GM19372 (cell line): ENCODE results near the gene ASCC1.
"Not testable (repeated sequence)": the region's sequence is repeated elsewhere in the genome, so short reads cannot be mapped to it uniquely, and the experiment has no call there.

Experiments
- ATAC-seq: cut with Tn5 transposase; IDR thresholded peaks from one replicate; pipeline ENCODE4 v1.9.1; 2021; ENCODE audit warnings: mild to moderate bottlenecking, low read depth, moderate library complexity; ENCODE audit not compliant: unreplicated experiment

The ASCC1 gene

DNA sequence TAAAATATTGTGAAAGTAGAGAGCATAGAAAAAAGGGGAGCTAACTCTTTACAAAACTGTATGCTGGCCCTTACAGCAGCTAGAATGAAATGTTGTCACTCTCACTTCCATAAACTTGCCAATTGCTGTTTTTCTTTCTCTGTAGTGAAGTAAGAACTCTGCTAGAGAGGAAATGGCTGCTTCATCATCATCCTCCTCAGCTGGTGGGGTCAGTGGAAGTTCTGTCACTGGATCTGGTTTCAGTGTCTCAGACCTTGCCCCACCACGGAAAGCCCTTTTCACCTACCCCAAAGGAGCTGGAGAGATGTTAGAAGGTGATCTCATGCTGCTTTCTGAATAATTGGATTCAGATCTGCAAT, 7.6 kb upstream of the ASCC1 start:
- no peak for ATAC-seq

DNA sequence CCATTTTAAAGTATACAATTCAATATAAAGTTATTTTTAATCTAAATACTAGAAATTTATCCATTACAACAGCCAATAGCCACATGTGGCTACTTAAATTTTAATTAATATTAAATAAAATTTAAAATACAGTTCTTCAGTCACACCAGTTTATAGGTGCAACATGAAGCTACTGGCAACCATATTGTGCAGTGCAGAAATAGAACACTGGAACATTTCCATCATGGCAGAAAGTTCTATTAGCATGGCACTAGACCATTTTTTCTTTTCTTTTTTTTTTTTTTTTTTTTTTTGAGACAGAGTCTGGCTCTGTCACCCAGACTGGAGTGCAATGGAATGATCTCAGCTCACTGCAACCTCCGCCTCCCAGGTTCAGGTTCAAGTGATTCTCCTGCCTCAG, 5.2 kb upstream of the ASCC1 start:
- no peak for ATAC-seq

DNA sequence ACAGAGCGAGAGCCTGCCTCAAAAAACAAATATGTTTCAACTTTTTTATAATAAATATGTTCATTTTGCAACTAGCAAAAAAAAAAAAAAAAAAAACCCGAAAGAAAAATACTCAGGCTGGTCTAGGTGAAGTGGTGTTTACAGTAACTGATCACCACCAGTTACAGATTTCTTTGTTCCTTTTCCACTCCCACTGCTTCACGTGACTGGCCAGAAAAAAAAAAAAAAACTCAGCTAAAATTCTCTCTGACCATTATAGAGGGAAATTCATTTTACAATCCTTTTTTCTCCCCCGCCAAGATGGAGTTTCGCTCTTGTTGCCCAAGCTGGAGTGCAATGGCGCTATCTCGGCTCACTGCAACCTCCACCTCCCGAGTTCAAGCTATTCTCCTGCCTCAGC, 4.6 kb upstream of the ASCC1 start:
- ATAC-seq = no peak

DNA sequence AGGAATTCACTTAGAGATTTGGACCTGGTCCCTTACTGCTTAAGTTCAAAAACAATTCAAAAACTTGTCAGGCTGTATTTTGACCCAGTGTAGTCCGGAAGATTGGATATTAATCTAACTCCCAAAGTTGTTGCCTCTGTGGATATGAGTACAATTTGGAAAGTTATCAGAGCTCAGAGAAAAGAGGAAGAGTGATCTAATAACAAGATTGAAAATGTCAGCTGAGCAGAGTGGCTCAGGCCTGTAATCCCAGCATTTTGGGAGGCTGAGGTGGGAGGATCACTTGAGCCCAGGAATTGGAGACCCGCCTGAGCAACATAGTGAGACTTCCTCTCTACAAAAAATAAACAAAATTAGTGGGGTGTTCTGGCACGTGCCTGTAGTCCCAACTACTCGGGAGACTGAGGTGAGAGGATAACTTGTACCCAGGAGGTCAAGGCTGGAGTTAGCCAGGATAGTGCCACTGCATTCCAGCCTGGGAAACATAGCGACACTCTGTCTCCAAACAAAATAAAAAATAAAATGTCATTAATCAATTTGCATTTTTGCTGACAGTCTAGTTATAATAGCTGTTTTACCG, 3.2 kb upstream of the ASCC1 start:
- ATAC-seq = no peak

DNA sequence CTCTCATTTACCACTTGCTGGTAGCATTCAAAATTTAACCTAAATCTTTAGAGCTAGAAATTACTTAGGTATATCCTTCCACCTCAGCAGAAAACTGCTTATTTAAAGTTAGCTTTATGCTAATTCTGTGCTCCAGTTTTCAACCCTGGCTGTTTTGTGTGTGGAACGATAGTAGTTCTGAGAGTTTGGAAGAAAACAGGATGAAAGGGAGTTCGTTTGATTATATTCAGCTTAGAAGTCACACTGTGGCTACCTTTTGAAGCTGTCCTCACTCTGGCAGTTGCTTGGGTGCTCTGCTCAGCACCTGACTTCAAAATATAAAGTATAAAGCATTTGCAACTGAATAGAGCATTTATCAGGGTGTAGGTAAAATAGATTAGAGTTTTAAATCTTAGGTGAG, 2.6 kb upstream of the ASCC1 start:
- no peak for ATAC-seq

DNA sequence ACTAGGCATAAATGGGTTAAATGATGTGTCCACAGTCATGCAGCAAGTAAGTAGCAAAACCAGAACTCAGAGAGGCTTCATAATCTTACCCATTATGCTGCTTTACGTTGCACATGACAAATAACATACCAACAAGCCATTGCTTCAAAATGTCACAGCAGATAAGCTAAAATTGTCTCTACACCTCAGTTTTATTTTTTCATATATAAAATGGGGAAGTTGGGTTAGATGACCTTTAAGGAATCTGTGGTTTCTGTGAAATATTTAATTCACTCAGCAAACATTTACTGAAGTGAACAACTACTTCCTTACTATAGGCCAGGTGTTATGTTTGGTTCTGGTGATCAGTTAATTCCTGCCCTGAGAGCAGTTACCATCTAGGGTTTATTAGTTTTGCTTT, 2.2 kb upstream of the ASCC1 start:
- no peak for ATAC-seq

DNA sequence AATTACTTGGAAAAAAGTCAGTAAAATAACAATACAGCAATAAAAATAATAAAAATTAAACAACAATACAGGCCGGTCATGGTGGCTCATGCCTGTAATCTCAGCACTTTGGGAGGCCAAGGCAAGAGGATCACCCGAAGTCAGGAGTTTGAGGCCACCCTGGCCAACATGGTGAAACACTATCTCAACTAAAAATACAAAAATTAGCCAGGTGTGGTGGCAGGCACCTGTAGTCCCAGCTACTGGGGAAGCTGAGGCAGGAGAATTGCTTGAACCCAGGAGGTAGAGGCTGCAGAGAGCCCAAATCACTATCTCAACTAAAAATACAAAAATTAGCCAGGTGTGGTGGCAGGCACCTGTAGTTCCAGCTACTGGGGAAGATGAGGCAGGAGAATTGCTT, 4.2 kb downstream of the ASCC1 start:
- ATAC-seq = not testable (repeated sequence)

DNA sequence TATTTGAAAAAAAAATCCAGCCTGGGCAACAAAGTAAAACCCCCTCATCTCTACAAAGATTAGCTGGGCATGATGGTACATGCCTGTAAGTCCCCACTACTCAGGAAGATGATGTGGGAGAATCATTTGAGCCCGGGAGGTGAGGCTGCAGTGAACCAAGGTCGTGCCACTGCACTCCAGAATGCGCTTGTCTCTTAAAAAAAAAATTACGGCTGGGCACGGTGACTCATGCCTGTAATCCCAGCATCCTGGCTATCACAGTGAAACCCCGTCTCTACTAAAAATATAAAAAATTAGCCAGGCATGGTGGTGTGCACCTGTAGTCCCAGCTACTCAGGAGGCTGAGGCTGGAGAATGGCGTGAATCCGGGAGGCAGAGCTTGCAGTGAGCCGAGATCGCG, 4.7 kb downstream of the ASCC1 start:
- ATAC-seq = not testable (repeated sequence)

DNA sequence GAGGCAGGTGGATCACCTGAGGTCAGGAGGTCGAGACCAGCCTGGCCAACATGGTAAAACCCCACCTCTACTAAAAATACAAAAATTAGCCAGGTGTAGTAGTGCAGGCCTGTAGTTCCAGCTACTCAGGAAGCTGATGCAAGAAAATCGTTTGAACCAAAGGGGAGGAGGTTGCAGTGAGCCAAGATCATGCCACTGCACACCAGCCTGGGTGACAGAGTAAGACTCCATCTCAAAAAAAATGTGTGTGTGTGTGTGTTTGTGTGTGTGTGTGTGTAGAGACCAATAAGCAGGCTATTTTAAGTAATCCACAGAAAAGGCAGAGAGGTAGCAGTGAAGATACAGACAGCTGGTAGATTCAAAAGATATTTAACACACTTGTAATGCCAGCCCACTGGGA, 7.5 kb downstream of the ASCC1 start:
- not testable (repeated sequence) for ATAC-seq

DNA sequence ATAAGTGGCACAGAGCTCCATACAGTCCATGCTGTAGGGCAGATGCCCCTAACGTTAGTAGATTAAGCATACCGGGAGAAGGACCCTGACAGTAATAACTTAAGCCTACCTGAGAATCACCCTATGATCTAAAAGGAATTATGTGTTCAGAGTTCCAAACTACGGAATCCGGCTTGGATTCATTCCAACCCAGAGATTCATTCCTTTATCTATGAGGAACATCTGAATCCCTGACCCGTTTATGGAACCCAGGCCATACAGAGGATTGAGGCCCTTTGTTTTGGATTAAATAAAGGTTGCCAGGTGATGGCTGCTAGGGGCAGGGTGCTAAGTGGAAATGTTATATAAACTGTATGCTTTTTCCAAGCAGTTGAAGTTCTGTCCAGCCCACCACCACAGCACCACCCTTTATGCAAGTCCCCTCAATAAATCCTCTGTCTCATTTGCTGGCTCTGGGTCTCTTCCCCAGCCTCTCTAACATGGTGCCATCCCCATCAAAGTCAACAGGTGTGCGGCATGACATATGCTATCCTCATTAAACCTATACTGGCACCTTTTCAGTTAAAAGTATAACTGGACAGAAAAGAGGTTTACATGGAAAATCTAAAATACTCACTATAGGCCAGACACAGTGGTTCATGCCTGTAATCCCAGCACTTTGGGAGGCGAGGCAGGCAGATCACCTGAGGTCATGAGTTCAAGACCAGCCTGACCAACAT, 9.4 kb downstream of the ASCC1 start:
- no peak for ATAC-seq

DNA sequence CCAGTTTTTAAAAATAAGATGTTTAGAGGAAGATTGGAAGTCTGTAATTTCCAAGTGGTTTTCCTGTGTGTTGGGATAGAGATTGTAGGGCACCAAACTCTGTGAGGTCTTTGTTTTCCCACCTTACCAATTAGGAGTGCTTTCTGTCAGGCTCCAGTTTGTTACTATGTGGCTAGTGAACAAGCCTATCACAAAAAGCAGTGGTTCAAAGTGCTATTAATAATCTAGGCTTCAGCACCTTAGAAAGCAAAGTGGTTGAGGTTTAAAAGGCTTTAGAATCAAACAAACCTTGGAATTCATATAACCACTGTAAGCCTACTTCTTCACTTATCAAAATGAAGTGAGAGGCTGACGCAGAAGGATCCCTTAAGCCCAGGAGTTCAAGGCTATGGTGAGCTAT, 11.4 kb downstream of the ASCC1 start:
- no peak for ATAC-seq

DNA sequence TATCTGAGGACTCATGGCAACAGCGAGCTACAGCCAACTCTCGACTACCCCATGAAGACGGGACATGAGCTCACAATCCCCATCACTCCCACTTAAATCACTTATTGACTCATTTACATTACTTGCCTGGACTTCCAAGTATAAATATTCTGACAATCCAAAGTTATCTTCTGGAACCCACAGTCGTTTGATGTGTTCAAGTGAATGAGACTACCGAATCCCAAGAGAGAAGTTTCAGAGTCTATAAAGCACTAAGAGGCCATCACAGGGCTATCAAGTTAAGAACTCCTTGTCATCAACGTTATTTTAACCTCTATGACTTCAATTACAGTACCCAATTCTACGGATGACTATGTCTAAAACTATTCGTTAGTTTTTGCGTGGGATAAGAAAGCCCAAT, 11.8 kb downstream of the ASCC1 start:
- no peak for ATAC-seq

DNA sequence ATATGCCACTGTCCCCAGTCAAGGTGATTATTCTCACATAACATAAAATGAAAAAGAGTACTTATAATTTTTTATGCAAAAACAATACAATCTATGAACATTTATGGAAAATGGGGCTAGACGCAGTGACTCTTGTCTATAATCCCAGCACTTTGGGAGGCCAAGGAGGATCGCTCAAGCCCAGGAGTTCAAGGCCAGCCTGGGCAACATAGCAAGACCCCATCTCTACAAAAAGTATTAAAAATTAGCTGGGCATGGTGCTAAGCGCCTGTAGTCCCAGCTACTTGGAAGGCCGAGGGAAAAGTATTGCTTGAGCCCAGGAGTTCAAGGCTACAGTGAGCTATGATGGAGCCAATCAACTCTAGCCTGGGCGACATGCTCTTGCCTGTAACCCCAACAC, 14.8 kb downstream of the ASCC1 start:
- no peak for ATAC-seq

DNA sequence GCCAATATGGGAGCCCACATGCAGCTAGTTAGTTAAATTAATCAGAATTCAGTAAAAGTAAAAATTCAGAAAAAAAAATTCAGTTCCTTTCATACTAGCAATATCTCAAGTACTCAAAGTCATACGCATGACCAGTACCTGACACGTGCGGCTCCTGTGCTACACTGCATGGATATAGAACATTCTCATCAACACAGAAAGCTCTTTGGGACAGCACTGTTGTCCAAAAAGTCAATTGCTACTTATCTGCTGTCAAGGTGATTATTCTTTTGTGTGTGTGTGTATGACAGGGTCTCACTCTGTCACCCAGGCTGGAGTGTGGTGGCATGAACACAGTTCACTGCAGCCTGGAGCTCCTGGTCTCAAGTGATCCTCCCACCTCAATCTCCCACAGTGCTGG, 15.2 kb downstream of the ASCC1 start:
- no peak for ATAC-seq

DNA sequence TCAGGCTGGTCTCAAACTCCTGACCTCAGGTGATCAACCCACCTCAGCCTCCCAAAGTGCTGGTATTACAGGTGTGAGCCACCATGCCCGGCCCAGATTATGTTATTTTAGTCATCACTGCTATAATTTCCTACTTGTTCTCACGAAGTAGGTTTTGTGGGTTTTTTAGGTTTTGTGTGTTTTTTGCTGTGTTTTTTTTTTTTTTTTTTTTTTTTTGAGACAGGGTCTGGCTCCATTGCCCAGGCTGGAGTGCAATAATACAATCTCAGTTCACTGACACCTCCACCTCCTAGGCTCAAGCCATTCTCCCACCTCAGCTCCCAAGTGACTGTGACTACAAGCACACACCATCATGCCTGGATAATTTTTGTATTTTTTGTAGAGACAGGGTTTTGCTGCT, 21.1 kb downstream of the ASCC1 start:
- ATAC-seq = no peak

DNA sequence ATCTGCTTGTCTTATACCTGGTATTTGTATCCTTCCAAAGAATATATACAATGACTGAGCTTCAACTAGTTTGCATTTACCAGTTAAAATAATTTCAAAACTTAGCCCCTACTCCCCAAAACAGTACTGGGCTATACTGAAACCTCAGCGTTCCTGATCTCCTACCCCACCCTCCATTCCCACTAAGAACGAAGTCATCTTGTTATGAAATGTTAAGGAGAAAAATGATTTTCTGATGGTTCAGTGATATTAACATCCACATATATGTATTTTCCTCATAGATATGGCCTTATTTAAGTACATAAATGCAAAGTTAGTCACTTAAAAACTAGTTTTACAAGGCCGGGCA, 29.1 kb downstream of the ASCC1 start:
- ATAC-seq = no peak

DNA sequence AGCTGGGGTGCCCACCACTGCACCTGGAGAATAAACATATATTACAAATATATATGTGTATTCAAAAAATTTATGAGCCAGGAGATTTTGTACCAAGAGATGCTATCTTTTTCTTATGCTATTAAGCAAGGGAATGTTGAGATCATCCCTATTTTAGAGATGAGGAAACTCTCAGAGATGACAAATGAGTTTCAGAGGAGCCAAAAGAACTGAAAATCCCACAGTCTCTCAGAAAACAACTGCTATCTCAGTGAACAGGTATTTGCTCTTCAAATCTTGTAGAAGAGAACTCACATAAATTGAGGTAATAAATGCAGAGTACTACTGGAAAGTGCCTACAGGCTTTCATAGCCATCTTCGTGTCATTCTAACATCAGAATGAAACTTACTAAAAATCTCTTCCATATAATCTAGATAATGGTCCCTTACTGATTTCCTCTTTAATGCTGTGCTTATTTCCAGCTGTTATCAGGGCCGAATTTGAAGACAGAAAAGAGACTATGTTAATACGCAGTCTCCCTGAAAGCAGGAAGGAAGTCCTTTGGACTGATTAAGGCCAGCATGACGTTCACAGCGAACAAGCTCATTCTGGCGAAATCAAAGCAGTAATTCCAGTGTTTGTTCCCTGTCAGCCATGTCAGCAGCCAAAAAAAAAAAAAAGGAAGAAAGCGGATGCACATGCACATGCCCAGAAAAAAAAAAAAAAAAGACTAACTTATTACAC, 29.7 kb downstream of the ASCC1 start:
- no peak for ATAC-seq

DNA sequence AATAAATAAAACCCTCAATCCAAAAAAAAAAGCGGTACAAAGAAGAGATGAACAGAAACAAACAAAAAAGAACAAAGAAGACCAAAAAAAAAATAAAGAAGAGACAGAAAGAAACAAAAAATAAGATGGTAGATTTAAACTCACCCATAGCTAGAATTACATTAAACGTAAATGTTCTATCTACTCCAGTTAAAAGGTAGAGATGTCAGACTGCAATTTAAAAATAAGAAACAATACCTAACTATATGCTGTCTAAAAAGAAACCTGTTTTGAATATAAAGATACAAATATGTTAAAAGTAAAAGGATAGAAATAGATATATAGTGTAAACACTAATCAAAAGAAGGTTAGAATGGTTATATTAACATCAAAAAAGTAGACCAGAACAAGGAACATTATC, 31.9 kb downstream of the ASCC1 start:
- no peak for ATAC-seq

DNA sequence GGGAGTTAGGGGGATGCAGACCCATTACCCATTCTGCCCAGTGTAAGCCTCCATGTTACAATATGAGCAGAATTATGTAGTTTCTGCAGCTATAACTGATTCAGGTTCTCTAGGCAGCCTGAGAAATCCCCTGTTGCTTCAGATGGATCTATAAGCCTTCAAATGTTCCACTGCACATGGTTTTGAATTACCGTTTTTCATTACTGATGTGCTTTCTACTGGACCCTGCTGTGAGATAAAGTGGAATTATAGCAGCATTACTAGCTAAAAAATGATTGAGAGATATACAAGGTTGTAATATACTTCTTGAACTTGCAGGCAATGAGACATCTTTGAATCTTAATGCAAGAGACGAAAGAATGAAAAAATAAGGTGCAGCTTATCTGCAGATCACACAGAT, 38.6 kb downstream of the ASCC1 start:
- no peak for ATAC-seq

DNA sequence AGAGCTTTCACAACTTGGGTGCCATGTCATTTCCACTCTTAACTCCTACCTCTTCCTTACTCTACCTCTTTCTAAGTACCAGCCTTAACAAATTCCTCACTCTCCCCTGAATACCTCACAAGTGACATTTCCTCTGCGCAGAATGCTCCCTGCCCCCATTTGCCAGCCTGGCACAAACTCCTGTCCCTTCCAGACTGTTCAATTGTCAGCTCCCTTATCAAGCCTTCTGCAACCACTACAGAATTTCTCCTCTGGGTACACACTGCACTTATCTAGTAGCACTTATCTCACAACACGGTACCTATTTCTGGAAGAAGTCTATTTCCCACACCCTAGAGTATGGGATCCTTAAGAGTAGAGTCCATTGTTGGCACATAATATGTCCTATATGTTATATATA, 39.4 kb downstream of the ASCC1 start:
- ATAC-seq = no peak

DNA sequence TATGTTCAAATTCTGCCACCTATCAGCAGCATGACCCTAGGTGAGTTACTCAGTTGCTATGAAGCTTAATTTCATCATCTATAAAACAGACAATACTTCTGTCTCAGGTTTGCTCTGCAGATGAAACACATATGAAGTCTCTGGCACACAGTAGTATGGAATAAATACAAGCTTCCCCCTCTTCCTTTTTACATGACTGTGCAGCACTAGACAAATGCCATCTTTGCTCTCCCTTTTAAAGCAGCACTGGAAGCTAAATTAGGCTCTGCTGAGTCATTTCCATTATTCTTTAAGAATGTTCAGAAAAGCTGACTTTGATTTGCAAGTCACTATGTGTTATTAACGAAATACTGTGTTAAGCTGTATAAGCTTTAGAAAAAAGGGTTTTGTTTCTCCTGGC, 40.9 kb downstream of the ASCC1 start:
- ATAC-seq = no peak

DNA sequence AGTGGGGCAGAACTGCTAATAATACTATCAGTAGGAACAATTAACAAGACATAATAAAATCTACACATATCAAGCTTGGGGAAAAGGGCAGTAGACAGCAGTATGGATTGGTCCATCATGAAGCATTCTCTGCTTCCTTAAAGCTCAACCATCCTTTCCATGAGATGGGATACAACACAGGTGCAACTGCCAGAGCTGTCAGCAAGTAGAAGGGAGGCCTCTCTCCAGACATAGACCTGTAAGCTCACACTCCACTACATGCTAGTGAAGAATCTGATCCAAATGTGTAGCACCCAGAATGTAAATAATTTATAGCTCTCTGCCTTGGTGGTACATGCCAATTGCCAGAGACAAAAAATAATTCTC, 41.8 kb downstream of the ASCC1 start:
- no peak for ATAC-seq
